ENCODE results near the gene NMNAT1.
A peak's percentile ranks its signal among the peaks of the same experiment; 100 is the strongest.

DNA sequence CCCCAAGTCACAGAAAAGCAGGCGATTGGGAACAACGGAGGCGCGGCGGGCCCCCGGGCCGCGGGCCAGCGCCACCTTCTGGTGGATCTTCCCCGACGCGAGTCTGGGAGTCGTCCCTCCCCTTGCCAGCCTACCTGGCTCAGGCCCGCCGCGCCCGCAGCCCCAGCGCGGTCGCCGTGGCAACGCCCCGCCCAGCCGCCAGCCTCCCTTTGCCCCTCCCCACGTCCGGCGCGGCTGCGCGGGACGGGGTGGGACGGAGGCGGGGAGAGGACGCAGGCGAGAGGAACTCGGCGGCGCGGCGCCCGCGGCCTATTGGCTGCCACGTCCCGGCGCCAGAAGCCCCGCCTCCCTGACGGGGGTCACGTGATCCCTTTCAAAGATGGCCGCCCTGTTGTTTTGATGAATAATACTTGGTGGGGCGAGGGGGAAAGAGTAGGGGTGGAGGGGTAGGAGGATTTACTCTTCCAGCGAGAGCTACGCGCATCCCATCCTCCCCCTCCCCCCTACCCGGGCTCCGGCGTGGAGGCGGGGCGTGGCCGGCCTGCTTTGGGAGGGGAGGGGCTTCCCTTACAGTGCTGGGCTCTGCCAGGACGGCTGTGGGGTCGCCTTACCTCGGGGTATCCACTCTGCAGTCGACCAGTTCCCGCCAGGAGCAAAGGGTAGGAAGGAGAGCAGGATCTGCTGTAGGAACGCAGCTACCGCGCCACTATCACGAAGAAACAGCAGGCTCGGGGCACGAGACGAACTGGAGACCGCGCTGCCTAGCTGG, 89.5 kb downstream of the NMNAT1 start, which contains the start of gene UBE4B:
- TF ChIP-seq, protein P1, sequence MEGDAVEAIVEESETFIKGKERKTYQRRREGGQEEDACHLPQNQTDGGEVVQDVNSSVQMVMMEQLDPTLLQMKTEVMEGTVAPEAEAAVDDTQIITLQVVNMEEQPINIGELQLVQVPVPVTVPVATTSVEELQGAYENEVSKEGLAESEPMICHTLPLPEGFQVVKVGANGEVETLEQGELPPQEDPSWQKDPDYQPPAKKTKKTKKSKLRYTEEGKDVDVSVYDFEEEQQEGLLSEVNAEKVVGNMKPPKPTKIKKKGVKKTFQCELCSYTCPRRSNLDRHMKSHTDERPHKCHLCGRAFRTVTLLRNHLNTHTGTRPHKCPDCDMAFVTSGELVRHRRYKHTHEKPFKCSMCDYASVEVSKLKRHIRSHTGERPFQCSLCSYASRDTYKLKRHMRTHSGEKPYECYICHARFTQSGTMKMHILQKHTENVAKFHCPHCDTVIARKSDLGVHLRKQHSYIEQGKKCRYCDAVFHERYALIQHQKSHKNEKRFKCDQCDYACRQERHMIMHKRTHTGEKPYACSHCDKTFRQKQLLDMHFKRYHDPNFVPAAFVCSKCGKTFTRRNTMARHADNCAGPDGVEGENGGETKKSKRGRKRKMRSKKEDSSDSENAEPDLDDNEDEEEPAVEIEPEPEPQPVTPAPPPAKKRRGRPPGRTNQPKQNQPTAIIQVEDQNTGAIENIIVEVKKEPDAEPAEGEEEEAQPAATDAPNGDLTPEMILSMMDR (IDR thresholded peaks at IDR 0.05; ENCODE audit: poor library complexity), result peak; percentile 91
- TF ChIP-seq EZH2 (IDR thresholded peaks at IDR 0.05; ENCODE audit: borderline replicate concordance), result no peak
